ENCODE results near the gene SNRK. TPM values are rescaled to one million over a fixed set of nuclear protein-coding genes. Genes with fewer than 3 reads are reported as not detected.

Gene SNRK
- total and polyA plus RNA-seq, 9 of the 15 experiments (the other 6 are each of a cell fraction or from before 2014, with no cell fraction given), result 1.7 to 12.3 (median 7.3) TPM

DNA sequence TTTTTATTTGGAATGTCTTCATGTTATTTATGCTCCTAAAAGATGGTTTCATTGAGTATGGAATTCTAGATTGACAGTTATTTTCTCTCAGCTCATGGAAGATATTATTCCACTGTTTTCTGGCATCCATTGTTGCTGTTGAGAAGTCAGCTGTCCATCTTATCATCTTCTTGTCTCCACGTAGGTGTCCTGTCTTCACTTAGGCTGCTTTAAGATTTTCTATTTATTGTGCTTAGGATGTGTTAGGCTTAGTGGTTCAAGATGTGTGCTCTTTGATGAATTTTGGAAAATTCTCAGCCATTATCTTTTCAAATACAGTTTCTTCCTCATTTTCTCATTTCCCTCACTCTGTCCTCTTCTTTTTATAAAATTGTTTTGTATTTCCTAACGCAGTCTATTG lies 52.0 kb downstream of the SNRK start (continued):
- TF ChIP-seq, protein P1, sequence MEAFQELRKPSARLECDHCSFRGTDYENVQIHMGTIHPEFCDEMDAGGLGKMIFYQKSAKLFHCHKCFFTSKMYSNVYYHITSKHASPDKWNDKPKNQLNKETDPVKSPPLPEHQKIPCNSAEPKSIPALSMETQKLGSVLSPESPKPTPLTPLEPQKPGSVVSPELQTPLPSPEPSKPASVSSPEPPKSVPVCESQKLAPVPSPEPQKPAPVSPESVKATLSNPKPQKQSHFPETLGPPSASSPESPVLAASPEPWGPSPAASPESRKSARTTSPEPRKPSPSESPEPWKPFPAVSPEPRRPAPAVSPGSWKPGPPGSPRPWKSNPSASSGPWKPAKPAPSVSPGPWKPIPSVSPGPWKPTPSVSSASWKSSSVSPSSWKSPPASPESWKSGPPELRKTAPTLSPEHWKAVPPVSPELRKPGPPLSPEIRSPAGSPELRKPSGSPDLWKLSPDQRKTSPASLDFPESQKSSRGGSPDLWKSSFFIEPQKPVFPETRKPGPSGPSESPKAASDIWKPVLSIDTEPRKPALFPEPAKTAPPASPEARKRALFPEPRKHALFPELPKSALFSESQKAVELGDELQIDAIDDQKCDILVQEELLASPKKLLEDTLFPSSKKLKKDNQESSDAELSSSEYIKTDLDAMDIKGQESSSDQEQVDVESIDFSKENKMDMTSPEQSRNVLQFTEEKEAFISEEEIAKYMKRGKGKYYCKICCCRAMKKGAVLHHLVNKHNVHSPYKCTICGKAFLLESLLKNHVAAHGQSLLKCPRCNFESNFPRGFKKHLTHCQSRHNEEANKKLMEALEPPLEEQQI (IDR thresholded peaks at IDR 0.05), result peak; percentile 63
- TF ChIP-seq RFX1 (IDR thresholded peaks at IDR 0.05) (no peak; the same call in 1 of the 2 replicates), EP400 (IDR thresholded peaks at IDR 0.05) (0 out of 2 replicates have a peak, but pooled peaks have one; percentile 43), ZNF212 (CRISPR knock-in tag; IDR thresholded peaks at IDR 0.05) (no peak)
- TF ChIP-seq, protein P2, sequence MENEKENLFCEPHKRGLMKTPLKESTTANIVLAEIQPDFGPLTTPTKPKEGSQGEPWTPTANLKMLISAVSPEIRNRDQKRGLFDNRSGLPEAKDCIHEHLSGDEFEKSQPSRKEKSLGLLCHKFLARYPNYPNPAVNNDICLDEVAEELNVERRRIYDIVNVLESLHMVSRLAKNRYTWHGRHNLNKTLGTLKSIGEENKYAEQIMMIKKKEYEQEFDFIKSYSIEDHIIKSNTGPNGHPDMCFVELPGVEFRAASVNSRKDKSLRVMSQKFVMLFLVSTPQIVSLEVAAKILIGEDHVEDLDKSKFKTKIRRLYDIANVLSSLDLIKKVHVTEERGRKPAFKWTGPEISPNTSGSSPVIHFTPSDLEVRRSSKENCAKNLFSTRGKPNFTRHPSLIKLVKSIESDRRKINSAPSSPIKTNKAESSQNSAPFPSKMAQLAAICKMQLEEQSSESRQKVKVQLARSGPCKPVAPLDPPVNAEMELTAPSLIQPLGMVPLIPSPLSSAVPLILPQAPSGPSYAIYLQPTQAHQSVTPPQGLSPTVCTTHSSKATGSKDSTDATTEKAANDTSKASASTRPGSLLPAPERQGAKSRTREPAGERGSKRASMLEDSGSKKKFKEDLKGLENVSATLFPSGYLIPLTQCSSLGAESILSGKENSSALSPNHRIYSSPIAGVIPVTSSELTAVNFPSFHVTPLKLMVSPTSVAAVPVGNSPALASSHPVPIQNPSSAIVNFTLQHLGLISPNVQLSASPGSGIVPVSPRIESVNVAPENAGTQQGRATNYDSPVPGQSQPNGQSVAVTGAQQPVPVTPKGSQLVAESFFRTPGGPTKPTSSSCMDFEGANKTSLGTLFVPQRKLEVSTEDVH (IDR thresholded peaks at IDR 0.05; ENCODE audit: low read depth, partially characterized antibody), result peak; percentile 26

DNA sequence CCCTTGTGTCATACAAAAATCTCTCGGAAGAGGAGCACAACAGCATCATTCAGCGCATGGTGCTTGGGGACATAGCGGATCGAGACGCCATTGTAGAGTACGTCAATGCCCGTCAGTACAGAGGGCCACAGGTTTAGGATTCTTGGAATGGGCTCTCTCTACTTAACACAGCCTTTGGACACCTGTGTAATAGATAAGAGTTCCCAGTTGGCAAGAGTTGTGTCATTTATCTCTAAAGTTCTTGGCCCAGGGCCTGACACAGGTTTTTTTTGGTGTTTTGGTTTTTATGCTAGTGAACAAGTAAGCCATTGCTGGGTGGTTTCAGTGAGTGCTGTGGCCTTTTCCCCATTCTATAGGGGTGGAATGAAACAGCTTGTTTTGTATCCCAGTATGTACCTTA lies 54.1 kb downstream of the SNRK start:
- ChIA-PET CTCF (ENCODE audit: low intra/inter-chr PET ratio) (no interaction called here), POLR2A (interaction anchor here (0.9 kb wide), 1 partner anchor 15 kb away, joined by 3 read pairs; no protein-coding TSS in a partner anchor)
- no TSS peak for BruUV-seq (replicated peaks)
- TF ChIP-seq NR2C1 (IDR thresholded peaks at IDR 0.05) (no peak), NR2C1 (tag; IDR thresholded peaks at IDR 0.05) (no peak), CXXC5 (CRISPR knock-in tag; IDR thresholded peaks at IDR 0.05) (no peak), ZEB2 (IDR thresholded peaks at IDR 0.05) (no peak), ZNF668 (CRISPR knock-in tag; IDR thresholded peaks at IDR 0.05) (no peak), HMG20B (CRISPR knock-in tag; IDR thresholded peaks at IDR 0.05) (no peak), MTA1 (IDR thresholded peaks at IDR 0.05; ENCODE audit: borderline replicate concordance) (no peak), SRSF9 (IDR thresholded peaks at IDR 0.05; ENCODE audit: borderline replicate concordance, low read depth, low read length) (no peak), ZNF134 (CRISPR knock-in tag; conservative IDR thresholded peaks at IDR 0.05) (no peak), TAF7 (tag; IDR thresholded peaks at IDR 0.05) (no peak), ETS2 (tag; IDR thresholded peaks at IDR 0.05; ENCODE audit: borderline replicate concordance, poor library complexity, severe bottlenecking) (no peak), BHLHE40 (IDR thresholded peaks at IDR 0.05; ENCODE audit: low read length) (no peak), TARDBP (IDR thresholded peaks at IDR 0.05) (no peak), BRCA1 (IDR thresholded peaks at IDR 0.05) (no peak), BRCA1 (CRISPR knock-in tag; IDR thresholded peaks at IDR 0.05) (no peak)
- TF ChIP-seq, protein P3, sequence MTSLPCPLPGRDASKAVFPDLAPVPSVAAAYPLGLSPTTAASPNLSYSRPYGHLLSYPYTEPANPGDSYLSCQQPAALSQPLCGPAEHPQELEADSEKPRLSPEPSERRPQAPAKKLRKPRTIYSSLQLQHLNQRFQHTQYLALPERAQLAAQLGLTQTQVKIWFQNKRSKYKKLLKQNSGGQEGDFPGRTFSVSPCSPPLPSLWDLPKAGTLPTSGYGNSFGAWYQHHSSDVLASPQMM (CRISPR knock-in tag; IDR thresholded peaks at IDR 0.05), result no peak

More for the DNA sequence above, 54.1 kb downstream of the SNRK start:
- WGBS (ENCODE audit: insufficient coverage, low coverage, missing lambda C conversion rate), result 95% methylated on average over 7 of the region's 7 CpGs
- no peak for ATAC-seq
- Histone ChIP-seq H3K4me1 (replicated peaks in 1 of 2; ENCODE audit: control insufficient read depth in 2 of 2, insufficient read depth in 2 of 2, low read length in 2 of 2) (no peaks in the 10 kb centered on the region), H3K9me1 (ENCODE audit: control insufficient read depth, insufficient read depth, low read length) (no peaks in the 10 kb centered on the region), H3K9me3 (replicated peaks; ENCODE audit: control insufficient read depth, insufficient read depth, low read depth, low read length) (peaks cover 19% of the 10 kb centered on the region), H3K27ac (ENCODE audit: extremely low read depth, low read depth, low read length) (no peak overlapping the region), H3K4me2 (ENCODE audit: insufficient read depth, low read length) (no peak overlapping the region), H3K9ac (ENCODE audit: insufficient read depth in 1 of 2, low read depth in 2 of 2, low read length in 2 of 2) (no peak overlapping the region), H2AFZ (ENCODE audit: low read depth, low read length) (no peak overlapping the region), H4K20me1 (replicated peaks; ENCODE audit: control insufficient read depth, insufficient read depth, low read length) (no peaks in the 10 kb centered on the region), H3K27me3 (ENCODE audit: control insufficient read depth in 2 of 2, insufficient read depth in 2 of 2, low read length in 2 of 2) (no peaks in the 10 kb centered on the region), H3K4me3 (no peak overlapping the region), H3K79me2 (ENCODE audit: control insufficient read depth, insufficient read depth, low read length) (no peaks in the 10 kb centered on the region), H3K36me3 (ENCODE audit: control insufficient read depth, insufficient read depth, low read length) (peaks cover 30% of the 10 kb centered on the region)
- in situ Hi-C loops (cut with MboI) (no loop called here), intact Hi-C loops (cut with micrococcal nuclease) (no loop called here)
- DNase-seq (ENCODE audit: extremely low read depth in 1 of 4, low spot score in 3 of 4), result no peak
- FAIRE-seq, result no peak

Data from K562 (cell line).